Measurements from ENCODE around the gene MATN1.
"Not testable (repeated sequence)": the region's sequence is repeated elsewhere in the genome, so short reads cannot be mapped to it uniquely, and the experiment has no call there.

The MATN1 gene

DNA sequence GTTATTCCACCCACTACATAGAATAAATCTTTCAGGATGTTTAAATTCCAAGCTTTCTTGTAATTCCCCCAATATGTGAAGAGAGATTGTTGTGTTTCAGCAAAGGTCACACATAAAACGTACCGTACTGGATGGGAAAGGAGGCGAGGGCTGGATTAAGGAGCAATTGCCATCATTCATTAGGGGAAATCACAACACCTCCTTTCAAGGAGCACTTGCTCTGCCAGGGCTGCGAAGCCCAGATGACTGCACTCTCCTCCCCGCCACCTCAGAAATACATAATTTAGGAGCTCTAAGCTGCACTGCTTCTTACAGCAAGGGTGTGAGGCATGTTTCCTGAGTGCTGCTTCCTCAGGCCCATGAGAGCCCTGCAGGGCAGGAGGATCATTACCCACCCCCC lies 29.6 kb downstream of the MATN1 start:
- DNase-seq: no peak

- no peak for DNase-seq
These were observed 30.0 kb downstream of the MATN1 start for GRCh38 chr1:30693366-30693765.

DNA sequence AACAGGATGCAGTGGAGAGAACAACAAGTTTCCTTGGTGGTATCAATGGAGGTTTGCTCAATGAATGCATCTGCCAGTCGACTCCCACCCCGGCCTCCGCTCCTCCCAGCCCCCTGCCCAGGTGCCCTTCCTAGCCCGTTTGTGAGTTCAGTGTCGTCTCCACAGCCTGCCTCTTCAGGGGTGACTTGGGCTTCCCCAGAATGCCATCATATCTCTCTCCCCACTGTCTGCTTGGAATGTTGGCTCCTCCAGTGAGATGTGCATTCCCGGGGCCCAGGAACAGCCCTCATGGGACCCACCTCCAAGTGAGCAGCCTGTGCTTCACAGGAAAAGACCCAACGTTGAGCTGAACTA lies 30.5 kb downstream of the MATN1 start:
- no peak for DNase-seq

DNA sequence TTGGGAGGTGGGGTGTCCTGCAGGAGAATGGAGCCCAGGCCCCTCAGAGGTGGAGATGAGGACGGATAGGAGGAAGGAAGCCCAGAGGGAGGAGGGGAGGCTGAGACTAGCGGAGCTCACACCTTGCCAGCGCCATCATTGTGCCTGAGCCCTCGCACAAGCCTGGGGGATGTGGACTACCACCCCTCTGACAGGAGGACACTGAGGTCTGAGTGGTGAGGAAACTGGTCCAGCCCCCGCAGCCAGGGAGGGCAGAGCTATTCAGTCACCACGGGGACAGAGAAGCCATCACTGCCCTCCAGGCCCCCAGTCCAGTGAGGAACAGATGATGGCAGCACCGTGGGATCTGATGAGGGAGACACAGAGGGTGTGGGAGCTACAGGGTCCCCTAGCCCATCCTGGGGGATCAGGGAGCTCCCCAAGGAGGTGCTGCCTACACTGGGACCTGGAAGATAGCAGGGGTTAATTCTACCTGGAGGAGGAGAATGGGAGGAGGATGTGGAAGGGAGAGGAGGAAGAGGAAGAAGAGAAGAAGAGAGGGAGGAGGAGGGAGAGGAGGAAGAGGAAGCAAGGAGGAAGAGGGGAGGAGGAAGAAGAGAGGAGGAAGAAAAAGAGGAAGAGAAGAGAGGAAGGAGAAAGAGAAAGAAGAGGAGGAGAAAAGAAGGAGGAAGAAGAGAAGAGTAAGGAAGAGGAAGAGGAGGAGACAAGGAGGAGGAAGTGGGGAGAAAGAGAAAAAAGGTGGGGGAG lies 31.0 kb downstream of the MATN1 start:
- no peak for DNase-seq

DNA sequence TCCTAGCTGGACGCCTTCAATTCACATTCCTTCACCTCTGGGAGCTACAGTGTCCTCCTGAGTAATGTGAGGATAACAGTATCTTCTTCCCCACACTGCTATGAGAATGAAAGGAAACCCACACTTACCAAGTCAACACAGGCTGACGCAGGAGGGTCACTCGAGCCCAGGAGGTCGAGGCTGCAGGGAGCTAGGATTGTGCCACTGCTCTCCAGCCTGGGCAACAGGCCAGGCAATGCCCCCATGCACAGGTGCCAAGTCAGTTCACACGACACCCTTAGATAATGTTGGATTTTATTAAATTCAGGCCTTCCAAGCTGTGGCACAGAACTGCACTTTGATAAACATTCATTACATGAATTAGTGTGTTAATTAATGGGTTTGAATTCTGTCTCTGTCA lies 31.9 kb downstream of the MATN1 start:
- DNase-seq: no peak

DNA sequence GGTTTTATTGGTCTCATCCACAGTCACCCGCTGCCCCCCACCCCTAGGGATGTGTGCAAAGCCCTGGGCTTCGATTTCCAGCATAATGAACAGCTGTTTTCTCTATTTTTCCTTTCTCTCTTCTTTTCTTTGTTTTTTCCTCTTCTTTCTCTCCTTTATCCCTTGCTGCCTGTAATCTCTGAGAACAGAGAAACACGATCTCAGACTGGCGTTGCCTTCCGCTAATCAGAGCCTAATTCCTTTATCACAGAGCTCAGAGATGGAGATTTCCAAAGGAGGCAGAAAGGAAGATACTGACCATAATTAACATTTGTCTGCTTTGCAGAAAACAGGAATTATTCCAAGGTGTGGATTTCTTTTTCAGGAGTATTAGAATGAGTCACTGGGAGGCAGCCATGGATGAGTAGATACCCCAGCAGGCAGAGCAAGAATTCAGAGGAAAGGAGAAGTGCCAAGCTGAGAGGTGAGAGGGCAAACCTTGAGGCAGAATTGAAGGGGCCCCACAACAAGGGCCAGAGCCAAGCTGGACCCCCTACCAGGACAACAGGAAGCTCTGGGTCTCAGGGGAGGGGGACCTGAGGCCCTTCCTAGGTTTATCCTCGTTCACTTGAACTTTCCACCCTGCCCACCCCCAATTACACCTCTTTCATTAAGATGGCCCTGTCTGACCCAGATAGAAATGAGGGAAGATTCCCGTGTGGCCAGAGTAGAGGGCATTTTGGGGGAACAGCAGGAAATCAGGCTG lies 33.3 kb downstream of the MATN1 start:
- DNase-seq: no peak

DNA sequence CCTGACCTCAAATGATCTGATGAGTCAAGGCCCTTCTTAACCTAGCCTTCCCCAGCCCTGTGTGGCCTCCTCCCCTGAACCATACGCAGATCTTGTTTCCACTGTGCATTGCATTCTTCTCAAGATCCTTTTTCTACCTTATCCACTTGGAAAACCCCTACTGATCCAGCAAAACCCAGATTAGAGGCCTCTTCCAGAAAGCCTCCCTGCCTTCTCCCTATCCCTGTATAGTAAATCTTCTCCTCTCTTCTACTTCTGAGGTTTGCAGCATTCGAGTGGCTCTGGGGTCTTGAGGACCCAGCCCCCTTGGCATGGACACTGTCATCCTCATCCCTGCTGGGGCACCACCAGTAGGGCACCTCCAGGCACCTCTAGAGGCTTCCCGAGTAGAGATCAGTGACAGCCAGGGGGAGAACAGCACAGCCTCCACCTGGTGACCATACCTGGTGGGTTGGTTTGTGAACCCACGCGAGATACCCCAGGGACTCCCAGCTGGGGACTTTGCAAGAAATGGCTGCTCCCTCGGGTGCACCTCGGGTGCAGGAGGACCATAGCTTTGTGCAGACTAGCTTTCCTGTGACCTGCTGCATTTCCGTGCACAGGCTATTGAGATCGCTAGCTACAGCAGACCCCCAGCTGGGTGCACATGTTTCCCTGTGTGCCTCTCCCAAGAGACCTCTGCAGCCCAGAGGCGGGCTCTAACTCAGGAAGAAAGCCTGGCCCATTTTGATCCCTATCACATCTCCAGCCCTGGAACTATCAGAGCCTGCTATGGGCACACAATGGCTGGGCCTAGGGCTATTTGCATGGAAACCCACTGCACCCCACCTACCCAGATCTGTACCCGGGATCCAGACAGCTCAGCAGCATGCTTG lies 34.2 kb downstream of the MATN1 start:
- no peak for DNase-seq

DNA sequence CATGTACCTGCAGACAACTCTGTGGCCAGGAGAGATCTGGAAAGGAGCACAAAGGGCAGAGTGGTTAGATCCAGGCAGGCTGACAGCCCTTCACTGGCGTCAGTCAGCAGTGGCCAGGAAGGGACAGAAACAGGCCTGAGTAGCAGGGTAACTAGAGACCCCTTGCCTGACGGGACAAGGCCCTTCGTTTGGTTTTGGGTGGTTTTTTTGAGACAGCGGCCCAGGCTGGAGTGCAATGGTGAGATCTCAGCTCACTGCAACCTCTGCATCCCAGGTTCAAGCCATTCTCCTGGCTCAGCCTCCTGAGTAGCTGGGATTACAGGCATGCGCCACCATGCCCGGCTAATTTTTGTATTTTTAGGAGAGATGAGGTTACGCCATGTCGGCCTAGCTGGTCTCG lies 34.9 kb downstream of the MATN1 start:
- DNase-seq: not testable (repeated sequence)

DNA sequence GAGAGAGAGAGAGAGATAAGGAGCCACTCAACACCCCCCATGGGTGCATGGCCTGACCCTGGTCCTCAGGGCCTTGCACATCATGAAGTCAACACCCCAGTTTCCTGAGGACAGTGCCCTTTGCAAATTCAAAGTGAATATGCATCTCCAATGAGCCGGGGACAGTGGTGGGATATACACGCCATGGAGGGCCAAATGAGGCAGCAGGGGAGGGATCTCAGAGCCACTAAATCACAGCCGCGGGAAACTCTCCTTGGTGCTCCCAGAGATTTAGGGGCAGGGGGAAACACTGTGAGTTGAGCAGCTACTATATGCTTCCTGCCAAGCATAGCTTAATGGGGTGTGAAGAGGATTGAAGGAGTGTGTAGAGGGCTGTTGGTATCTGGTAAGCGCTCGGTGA lies 35.5 kb downstream of the MATN1 start:
- no peak for DNase-seq

- DNase-seq: no peak
These were observed 37.0 kb downstream of the MATN1 start for GRCh38 chr1:30686236-30686935.

GRCh38 chr1:30685796-30686165 lies 37.6 kb downstream of the MATN1 start:
- DNase-seq: no peak

DNA sequence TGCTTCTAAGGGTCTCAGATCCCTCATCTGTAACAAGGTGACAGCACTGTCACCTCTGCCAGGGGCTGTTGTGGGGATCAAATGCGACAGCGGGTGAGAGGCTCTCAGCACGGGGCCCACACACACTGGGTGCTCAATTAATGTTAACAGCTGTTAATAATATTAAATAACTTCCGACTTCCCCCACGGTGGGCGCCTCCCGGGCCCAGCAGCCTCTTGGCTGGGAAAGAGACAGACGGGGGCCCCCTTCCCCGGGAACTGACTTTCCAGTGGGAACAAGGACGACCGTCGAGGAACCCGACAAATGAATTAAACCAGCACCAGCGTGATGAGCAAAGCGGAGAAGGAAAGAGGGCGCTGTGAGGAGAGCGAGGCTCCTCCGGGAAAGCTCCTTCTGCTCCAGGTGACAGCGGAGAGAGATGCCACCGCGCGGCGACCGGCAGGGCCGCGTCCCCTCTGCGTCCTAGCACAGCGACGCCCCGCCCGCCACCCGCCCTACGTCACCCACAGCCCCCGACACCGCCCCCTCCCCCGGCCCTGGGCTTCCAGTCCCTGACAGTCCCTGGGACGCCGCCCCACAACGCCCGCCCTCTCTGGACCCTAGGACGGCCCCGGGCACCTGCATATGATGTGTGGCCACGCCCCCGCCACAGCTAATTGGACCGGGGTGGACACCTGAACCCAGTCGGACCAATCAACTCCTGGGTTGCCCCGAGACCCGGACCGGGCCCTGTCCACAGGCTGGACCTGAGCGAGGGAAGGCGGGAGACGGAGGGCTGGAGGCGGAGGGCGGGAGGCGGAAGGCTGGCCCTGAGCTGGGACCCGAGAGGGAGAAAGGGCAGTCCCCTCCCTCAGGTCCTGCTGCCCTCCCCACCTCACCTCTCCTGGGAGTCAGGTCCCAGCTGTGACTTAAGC lies 38.2 kb downstream of the MATN1 start:
- peak; percentile 66 for DNase-seq

DNA sequence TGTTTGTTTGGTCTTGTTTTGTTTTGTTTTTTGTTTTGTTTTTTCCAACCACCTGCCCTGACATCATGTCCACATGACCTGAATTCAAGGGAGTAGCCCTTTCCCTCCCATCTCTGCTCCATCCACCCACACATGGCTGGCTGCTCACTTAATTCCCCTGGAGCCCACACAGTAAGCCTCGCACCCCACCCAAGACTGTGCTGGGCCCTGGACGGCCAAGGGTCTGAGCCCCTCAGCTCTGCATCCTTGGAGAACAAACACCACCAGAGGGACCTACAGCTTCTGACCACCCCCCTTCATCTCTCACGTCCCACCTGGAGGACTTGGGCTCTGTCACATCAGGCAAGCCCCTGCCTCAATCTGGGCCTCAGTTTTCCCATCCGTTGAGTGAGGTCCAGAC lies 39.1 kb downstream of the MATN1 start:
- DNase-seq: no peak

GRCh38 chr1:30683699-30684098 lies 39.7 kb downstream of the MATN1 start:
- DNase-seq: no peak

DNA sequence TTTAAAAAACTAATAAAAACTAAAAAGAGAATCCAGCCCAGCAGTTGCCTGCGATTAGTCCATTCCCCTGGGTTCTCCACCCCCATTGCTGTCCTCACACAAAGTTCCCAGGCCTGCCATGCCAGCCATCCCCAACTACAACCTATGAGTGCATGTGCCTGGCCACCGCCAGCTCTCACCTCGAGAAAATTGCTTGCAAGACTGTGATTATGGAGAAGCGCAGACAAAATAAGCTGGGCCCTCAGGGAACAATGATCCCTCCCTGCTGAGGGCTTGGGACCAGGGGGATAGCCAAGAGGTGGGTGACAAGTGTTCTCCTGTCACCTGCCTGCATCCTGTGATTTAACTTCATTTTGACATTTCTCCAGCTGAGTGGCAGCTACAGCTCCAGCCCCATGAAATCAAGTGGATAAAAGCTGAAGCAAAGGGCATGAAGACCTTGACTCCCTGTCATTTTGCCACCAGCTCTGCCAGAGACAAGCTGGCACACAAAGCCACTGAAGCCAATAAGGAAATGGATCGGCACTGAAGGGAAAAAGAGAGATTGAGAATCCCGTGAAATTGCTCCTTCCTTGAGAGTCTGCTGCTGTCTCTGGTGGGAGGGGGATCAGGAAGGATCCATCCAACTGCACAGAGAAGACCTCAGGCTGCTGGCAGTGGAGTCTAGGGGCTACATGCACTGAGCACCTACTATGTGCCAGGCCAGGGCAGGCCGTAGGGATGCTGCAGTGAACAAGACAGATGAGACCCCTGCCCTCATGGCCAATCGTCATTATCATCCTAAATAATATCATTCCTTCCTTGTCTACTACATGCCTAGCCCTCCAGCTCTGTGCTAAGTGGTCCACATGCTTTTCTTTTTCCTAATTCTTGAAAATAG lies 40.7 kb downstream of the MATN1 start:
- no peak for DNase-seq

DNA sequence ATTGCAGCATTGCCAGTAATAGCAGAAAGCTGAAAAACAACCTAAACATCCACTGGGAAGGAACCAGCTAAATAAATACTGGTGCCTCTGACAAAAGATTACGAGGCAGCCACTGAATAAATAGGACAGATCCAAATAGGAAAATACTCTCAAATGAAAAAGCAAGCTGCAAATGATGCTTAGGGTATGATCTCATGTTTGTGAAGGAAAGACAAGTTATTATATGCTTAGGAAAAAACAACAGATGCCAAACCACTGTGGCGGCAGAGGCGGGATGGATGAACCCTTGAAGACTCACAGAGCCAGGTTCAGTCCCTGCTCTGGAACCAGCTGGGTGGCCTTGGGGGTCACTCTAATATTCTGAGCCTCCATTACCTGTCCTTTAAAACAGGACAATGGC lies 41.6 kb downstream of the MATN1 start:
- no peak for DNase-seq

DNA sequence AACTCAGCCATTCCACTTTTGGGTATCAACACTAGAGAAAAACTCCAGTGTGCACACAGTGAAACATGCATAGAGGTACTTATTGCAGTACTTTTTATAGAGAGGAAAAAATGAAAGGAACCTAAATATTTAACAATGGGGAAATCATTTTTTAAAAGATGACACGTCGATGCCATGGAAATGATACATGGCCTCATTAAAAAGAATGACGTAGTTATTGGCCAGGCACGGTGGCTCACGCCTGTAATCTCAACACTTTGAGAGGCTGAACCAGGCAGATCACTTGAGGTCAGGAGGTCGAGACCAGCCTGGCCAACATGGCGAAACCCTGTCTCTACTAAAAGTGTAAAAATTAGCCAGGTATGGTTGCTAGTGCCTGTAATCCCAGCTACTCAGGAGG lies 42.5 kb downstream of the MATN1 start:
- no peak for DNase-seq

- DNase-seq: no peak
These were observed 43.0 kb downstream of the MATN1 start for GRCh38 chr1:30680429-30680828.

- no peak for DNase-seq
These were observed 43.4 kb downstream of the MATN1 start for GRCh38 chr1:30679976-30680305.

DNA sequence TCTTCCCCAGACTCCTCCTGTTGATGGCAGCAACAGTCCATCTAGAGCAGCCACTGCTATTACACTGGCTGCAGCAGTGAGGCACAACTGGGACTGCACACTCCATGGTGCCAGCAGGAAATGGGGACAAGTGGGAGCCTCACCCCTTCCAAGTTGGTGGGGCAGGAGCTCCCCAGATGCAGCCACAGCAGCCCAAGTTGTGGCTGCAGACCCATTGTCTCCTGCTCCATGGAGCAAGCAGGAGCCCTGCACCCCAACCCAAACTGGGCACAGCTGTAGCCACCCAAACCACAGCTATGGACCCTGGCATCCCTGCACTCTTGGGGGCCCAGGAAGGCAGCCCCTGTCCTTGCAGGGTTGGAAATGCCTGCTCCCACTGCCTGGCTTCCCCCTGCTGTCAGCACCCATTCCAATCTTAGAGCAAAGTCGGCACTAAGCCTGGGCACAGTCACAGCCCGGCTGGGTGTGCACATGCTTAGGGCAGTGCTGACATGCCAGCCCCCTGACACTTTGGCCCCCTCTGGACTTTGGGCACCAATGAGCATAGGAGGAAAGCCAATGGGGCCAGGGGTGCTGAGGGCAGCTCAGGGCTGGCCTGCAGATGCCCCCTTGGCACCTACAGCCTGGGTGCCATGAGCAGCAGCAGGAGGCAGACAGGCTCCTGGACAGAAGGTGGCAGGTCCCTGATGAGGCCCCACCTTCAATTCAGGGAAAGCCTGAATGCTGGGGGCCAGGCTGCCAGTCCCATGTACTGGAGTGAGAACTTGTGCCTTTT lies 44.0 kb downstream of the MATN1 start:
- DNase-seq: no peak

Data from activated CD8-positive, alpha-beta memory T cell treated with anti-CD3 and anti-CD28 coated beads for 24 hours (primary cell).